Measurements from ENCODE around the gene KIF9. TPM values are rescaled to one million over a fixed set of nuclear protein-coding genes. Genes with fewer than 3 reads are reported as not detected.

KIF9 gene
- total and polyA plus RNA-seq, 2 of the 8 experiments (the other 6 are each of a cell fraction or from before 2014, with no cell fraction given): 5.0 to 8.0 TPM

GRCh38 chr3:47243419-47244147 is 39.0 kb downstream of the KIF9 start:
- no peak overlapping the region for H2AK5ac ChIP-seq (ENCODE audit: low read depth, low read length)
- no peak overlapping the region for H2BK15ac ChIP-seq (ENCODE audit: low read length)
- no peak overlapping the region for H2BK120ac ChIP-seq (replicated peaks; ENCODE audit: low read depth, low read length)
- no peaks in the 10 kb centered on the region for H3K9me3 ChIP-seq (ENCODE audit: insufficient read depth in 2 of 2, low read depth in 1 of 2, low read length in 1 of 2)
- 90% methylated on average over 9 of the region's 9 CpGs; no CpG with 5 or more reads in 1 of the 2 experiments for WGBS, 2 experiments (ENCODE audit: extremely low coverage in 1 of 2, insufficient coverage in 1 of 2, insufficient read length in 1 of 2, insufficient replicate concordance in 2 of 2, low coverage in 1 of 2, low lambda C conversion rate in 2 of 2, missing lambda C conversion rate in 1 of 2)
- no peak overlapping the region for H3K27ac ChIP-seq (ENCODE audit: low read depth, low read length)
- ChIA-PET POLR2A (ENCODE audit: partially characterized antibody) (no interaction called here), CTCF (ENCODE audit: partially characterized antibody) (interaction anchor here (1.2 to 1.6 kb wide), 2 partner anchors 12 to 81 kb away, joined by 4 to 5 read pairs; no protein-coding TSS in a partner anchor)
- H2AFZ ChIP-seq (ENCODE audit: low read length): no peak overlapping the region
- H4K20me1 ChIP-seq (replicated peaks in 1 of 2; ENCODE audit: control insufficient read depth in 1 of 2, insufficient read depth in 2 of 2, low read length in 2 of 2): no peaks in the 10 kb centered on the region
- no peak overlapping the region for H4K5ac ChIP-seq (ENCODE audit: insufficient read length, low read depth, low read length)
- TF ChIP-seq SRF (IDR thresholded peaks at IDR 0.05; ENCODE audit: low read depth, low read length) (no peak), BCL11A (IDR thresholded peaks at IDR 0.05; ENCODE audit: low read depth in 2 of 2, low read length in 2 of 2) (no peak), POU5F1 (IDR thresholded peaks at IDR 0.05; ENCODE audit: low read depth, low read length) (no peak), SIN3A (conservative IDR thresholded peaks at IDR 0.05 in 1 of 2, IDR thresholded peaks at IDR 0.05 in 1 of 2; ENCODE audit: low read depth in 1 of 2, low read length in 2 of 2) (no peak), TBP (IDR thresholded peaks at IDR 0.05; ENCODE audit: low read depth, low read length) (no peak), TAF1 (IDR thresholded peaks at IDR 0.05; ENCODE audit: low read depth, low read length) (no peak), KDM5A (IDR thresholded peaks at IDR 0.05; ENCODE audit: low read length) (no peak), RFX5 (IDR thresholded peaks at IDR 0.05; ENCODE audit: borderline replicate concordance, low read depth, low read length) (no peak), POLR2AphosphoS5 (IDR thresholded peaks at IDR 0.05; ENCODE audit: low read depth, low read length) (no peak), TCF12 (IDR thresholded peaks at IDR 0.05; ENCODE audit: low read depth, low read length) (no peak), FOSL1 (IDR thresholded peaks at IDR 0.05; ENCODE audit: insufficient read depth, low read depth, low read length) (no peak), SP2 (IDR thresholded peaks at IDR 0.05; ENCODE audit: low read length) (no peak)
- no peak overlapping the region for H3K18ac ChIP-seq (ENCODE audit: extremely low read depth, low read length)
- no peak overlapping the region for H4K91ac ChIP-seq (replicated peaks; ENCODE audit: insufficient read length, low read length)
- H3K79me1 ChIP-seq (ENCODE audit: low read depth, low read length): no peaks in the 10 kb centered on the region
- H4K8ac ChIP-seq (ENCODE audit: extremely low read depth, insufficient read depth, low read length): no peak overlapping the region
- H3K4me2 ChIP-seq (ENCODE audit: insufficient read depth in 1 of 2, low read depth in 2 of 2, low read length in 2 of 2): no peak overlapping the region
- H2BK12ac ChIP-seq (ENCODE audit: low read depth, low read length): no peak overlapping the region
- no peak overlapping the region for H2BK5ac ChIP-seq (ENCODE audit: low read depth, low read length)
- H3K4me3 ChIP-seq (ENCODE audit: extremely low read depth in 1 of 4, insufficient read depth in 2 of 4, low read depth in 3 of 4, low read length in 4 of 4): no peak overlapping the region
- no peak overlapping the region for H3K14ac ChIP-seq (ENCODE audit: insufficient read length)
- H3K9ac ChIP-seq (replicated peaks in 1 of 4; ENCODE audit: extremely low read depth in 1 of 4, low read depth in 3 of 4, low read length in 3 of 4): no peak overlapping the region
- no peaks in the 10 kb centered on the region for H3K79me2 ChIP-seq (ENCODE audit: control insufficient read depth in 1 of 2, insufficient read depth in 2 of 2, low read length in 2 of 2)
- H3K36me3 ChIP-seq (ENCODE audit: control insufficient read depth in 2 of 4, insufficient read depth in 4 of 4, low read length in 3 of 4): no peaks in the 10 kb centered on the region
- DNase-seq (ENCODE audit: low read depth in 1 of 2, low spot score in 2 of 2) (no peak), FAIRE-seq (no peak)
- H3K4me1 ChIP-seq (replicated peaks in 1 of 4; ENCODE audit: control insufficient read depth in 3 of 4, insufficient read depth in 4 of 4, low read length in 3 of 4): no peaks in the 10 kb centered on the region
- H3K4ac ChIP-seq (replicated peaks; ENCODE audit: insufficient read length, low read depth, low read length): no peak overlapping the region
- no peak overlapping the region for H3K56ac ChIP-seq (replicated peaks; ENCODE audit: insufficient read length, low read depth, low read length)
- no peak overlapping the region for H3K23ac ChIP-seq (ENCODE audit: insufficient read length)
- H3K27me3 ChIP-seq (replicated peaks in 1 of 4; ENCODE audit: control insufficient read depth in 3 of 4, extremely low read depth in 1 of 4, insufficient read depth in 3 of 4, low read length in 3 of 4): no peaks in the 10 kb centered on the region
- H3K23me2 ChIP-seq (ENCODE audit: low read depth, low read length): no peaks in the 10 kb centered on the region
- no peak overlapping the region for H2BK20ac ChIP-seq (ENCODE audit: low read length)
